CD8-positive, alpha-beta memory T cell (primary cell): ENCODE data around the gene PSMD8. TPM values are rescaled to one million over a fixed set of nuclear protein-coding genes. Genes with fewer than 3 reads are reported as not detected.

Experiments used
- CTCF ChIA-PET: fragments of 350-600 bp; sonication (Branson Sonifier 250); formaldehyde crosslinking; loops from one replicate; lab custom pipeline; 2021; ENCODE audit warnings: antibody characterized with exemption; lab: Charles Lee
- POLR2A ChIA-PET: fragments of 350-600 bp; sonication (Branson Sonifier 250); formaldehyde crosslinking; loops from one replicate; lab custom pipeline; 2021; ENCODE audit warnings: antibody characterized with exemption; lab: Charles Lee
- DNase-seq, 5 donors: peaks; one replicate each; pipeline versions ENCODE4 v3.0.0 to v3.0.0-alpha.2; 2020 to 2022; ENCODE audit warnings: mixed read lengths in 1 of 5
- H3K27ac ChIP-seq: one replicate; pipeline ENCODE4 v1.7.0; 2013; ENCODE audit warnings: low read depth, mild to moderate bottlenecking, low read length, moderate library complexity
- H3K27me3 ChIP-seq: 2 replicates; pipeline ENCODE4 v1.7.0; 2013; ENCODE audit warnings: low read length, mild to moderate bottlenecking; ENCODE audit not compliant: insufficient read depth, poor library complexity, severe bottlenecking
- H3K36me3 ChIP-seq: 2 replicates; pipeline ENCODE4 v1.7.0; 2013; ENCODE audit warnings: mild to moderate bottlenecking, low read length, moderate library complexity; ENCODE audit not compliant: insufficient read depth
- H3K4me1 ChIP-seq: 2 replicates; pipeline ENCODE4 v1.7.0; 2013; ENCODE audit warnings: mild to moderate bottlenecking, low read length, moderate library complexity; ENCODE audit not compliant: insufficient read depth
- H3K4me3 ChIP-seq: 2 replicates; pipeline ENCODE4 v1.7.0; 2013; ENCODE audit warnings: mild to moderate bottlenecking, low read length
- H3K9me3 ChIP-seq: 2 replicates; pipeline ENCODE4 v1.7.0; 2013; ENCODE audit warnings: mild to moderate bottlenecking, low read length
- H3K27ac Mint-ChIP-seq, 8 donors: one replicate each; pipeline ENCODE4 v1.8.0; 2020 to 2021; ENCODE audit warnings: mixed read lengths in 8 of 8, mild to moderate bottlenecking in 6 of 8, inconsistent platforms in 3 of 8, moderate library complexity in 3 of 8
- H3K27me3 Mint-ChIP-seq, 2 donors: one replicate each; pipeline ENCODE4 v1.8.0; 2020 to 2021; ENCODE audit warnings: mixed read lengths in 2 of 2, mild to moderate bottlenecking in 1 of 2, moderate library complexity in 1 of 2
- H3K36me3 Mint-ChIP-seq, 3 donors: one replicate each; pipeline ENCODE4 v1.8.0; 2020 to 2021; ENCODE audit warnings: mixed read lengths in 3 of 3, inconsistent platforms in 1 of 3, mild to moderate bottlenecking in 1 of 3
- H3K4me1 Mint-ChIP-seq, 3 donors: one replicate each; pipeline ENCODE4 v1.8.0; 2020 to 2021; ENCODE audit warnings: mixed read lengths in 3 of 3, inconsistent platforms in 1 of 3, mild to moderate bottlenecking in 1 of 3
- H3K4me3 Mint-ChIP-seq, 7 donors: one replicate each; pipeline ENCODE4 v1.8.0; 2020 to 2021; ENCODE audit warnings: mixed read lengths in 7 of 7, mild to moderate bottlenecking in 6 of 7, moderate library complexity in 4 of 7, inconsistent platforms in 2 of 7
- H3K9me3 Mint-ChIP-seq, 5 donors: one replicate each; pipeline ENCODE4 v1.8.0; 2020 to 2022; ENCODE audit warnings: mixed read lengths in 5 of 5, mild to moderate bottlenecking in 3 of 5, moderate library complexity in 2 of 5, inconsistent platforms in 1 of 5
- polyA plus RNA-seq: library from polyadenylated mRNA; unstranded; fragments of 300-500 nt; fragmentation: Illumina TruSeq; gene quantifications from one replicate; pipeline ENCODE4 v1.2.3, GENCODE V29; 2021
- total RNA-seq, 2 experiments: library from RNA; stranded (reverse); gene quantifications; one replicate each; pipeline ENCODE4 v1.2.3, GENCODE V29; 2021

Gene PSMD8
- total and polyA plus RNA-seq, 3 experiments from 2014 or later = 180 to 267 (median 256) TPM

- Mint-ChIP-seq H3K4me1 (peaks cover 3 to 8% (median 4%) of the 10 kb centered on the region in 3 donors), H3K4me3 (no peak overlapping the region), H3K27me3 (peaks cover 5 to 7% of the 10 kb centered on the region in 2 donors), H3K9me3 (no peaks in the 10 kb centered on the region), H3K36me3 (no peaks in the 10 kb centered on the region), H3K27ac (peak overlapping the region in 1 of 8 donors; percentile 65)
- H3K27me3 ChIP-seq = no peaks in the 10 kb centered on the region
- no peaks in the 10 kb centered on the region for H3K9me3 ChIP-seq
- H3K4me3 ChIP-seq = no peak overlapping the region
- H3K27ac ChIP-seq = no peak overlapping the region
- no peaks in the 10 kb centered on the region for H3K4me1 ChIP-seq
- no peak for DNase-seq
- H3K36me3 ChIP-seq = no peaks in the 10 kb centered on the region
- ChIA-PET CTCF (no interaction called here), POLR2A (no interaction called here)
These were observed 18.3 kb upstream of the PSMD8 start for GRCh38 chr19:38355728-38356725.

DNA sequence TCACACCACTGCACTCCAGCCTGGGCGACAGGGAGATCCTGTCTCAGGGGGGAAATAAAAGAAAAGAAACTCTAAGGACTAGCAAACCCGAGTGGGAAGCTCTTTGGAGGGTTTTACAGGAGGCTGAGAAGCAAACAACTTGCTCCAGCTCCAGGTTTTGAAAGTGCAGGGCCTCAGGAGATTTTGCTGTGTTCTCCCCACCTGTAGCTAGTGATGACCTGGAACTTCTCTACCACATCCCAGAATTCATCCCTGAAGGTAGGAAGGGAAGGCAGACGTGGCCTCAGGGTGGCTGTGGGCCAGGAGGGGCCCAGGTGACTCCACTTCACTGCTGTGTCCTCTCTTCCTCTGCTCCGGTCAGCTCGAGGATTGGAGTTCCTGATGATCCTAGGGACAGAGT lies 16.3 kb upstream of the PSMD8 start:
- Mint-ChIP-seq H3K4me3 (no peak overlapping the region), H3K27me3 (peaks cover 3 to 10% of the 10 kb centered on the region in 2 donors), H3K36me3 (no peaks in the 10 kb centered on the region), H3K4me1 (peaks cover 8 to 19% (median 13%) of the 10 kb centered on the region in 3 donors), H3K27ac (peak overlapping the region in 1 of 8 donors; percentile 40), H3K9me3 (no peaks in the 10 kb centered on the region)
- no peak overlapping the region for H3K4me3 ChIP-seq
- no peak for DNase-seq
- ChIA-PET POLR2A (no interaction called here), CTCF (no interaction called here)
- H3K36me3 ChIP-seq = no peaks in the 10 kb centered on the region
- no peaks in the 10 kb centered on the region for H3K27me3 ChIP-seq
- H3K27ac ChIP-seq = no peak overlapping the region
- peaks cover 11% of the 10 kb centered on the region for H3K4me1 ChIP-seq
- no peaks in the 10 kb centered on the region for H3K9me3 ChIP-seq

GRCh38 chr19:38359242-38360021 lies 14.9 kb upstream of the PSMD8 start:
- H3K4me1 Mint-ChIP-seq = peaks cover 8 to 22% (median 13%) of the 10 kb centered on the region in 3 donors
- peak overlapping the region in 3 of 7 donors; percentile 43 to 71 (median 43) for H3K4me3 Mint-ChIP-seq
- no peaks in the 10 kb centered on the region for H3K27me3 ChIP-seq
- H3K27me3 Mint-ChIP-seq = peaks cover 0 to 10% of the 10 kb centered on the region in 2 donors
- no peak overlapping the region for H3K4me3 ChIP-seq
- peaks cover 12% of the 10 kb centered on the region for H3K4me1 ChIP-seq
- H3K27ac Mint-ChIP-seq = peak overlapping the region in 1 of 8 donors; percentile 82
- H3K27ac ChIP-seq = no peak overlapping the region
- H3K9me3 Mint-ChIP-seq = no peaks in the 10 kb centered on the region
- no peak for DNase-seq
- ChIA-PET POLR2A (no interaction called here), CTCF (interaction anchor here (1.6 kb wide), 1 partner anchor 15 kb away, joined by 4 read pairs; the partner anchor contains the start of gene PSMD8)
- H3K36me3 Mint-ChIP-seq = no peaks in the 10 kb centered on the region
- H3K9me3 ChIP-seq = no peaks in the 10 kb centered on the region
- H3K36me3 ChIP-seq = no peaks in the 10 kb centered on the region

DNA sequence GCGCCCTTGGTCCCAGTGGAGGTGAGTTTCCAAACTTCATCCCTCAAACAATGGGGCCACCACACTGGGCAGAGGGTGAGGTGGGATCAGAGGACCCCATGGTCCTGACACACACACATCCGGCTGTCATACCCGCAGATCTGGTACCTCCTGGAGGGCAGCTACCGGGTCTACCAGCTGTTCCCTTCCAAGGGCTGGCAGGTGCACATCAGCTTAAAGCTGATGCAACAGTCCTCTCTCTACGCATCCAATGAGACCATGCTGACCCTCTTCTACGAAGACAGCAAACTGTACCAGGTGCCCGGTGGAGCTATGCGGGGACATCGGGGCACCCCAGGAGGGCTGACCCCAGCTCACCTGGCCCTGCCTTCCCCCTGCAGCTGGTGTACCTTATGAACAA lies 14.0 kb upstream of the PSMD8 start:
- no peaks in the 10 kb centered on the region for H3K36me3 ChIP-seq
- DNase-seq = no peak
- CTCF ChIA-PET = interaction anchor here (0.7 to 2.0 kb wide), 4 partner anchors 14 to 54 kb away, joined by 3 to 7 read pairs (median 4); partner anchors contain the start of genes CATSPERG, FAM98C and PSMD8
- no peak overlapping the region for H3K4me3 ChIP-seq
- Mint-ChIP-seq H3K9me3 (no peaks in the 10 kb centered on the region), H3K4me1 (peaks cover 8 to 22% (median 13%) of the 10 kb centered on the region in 3 donors), H3K27ac (no peak overlapping the region), H3K27me3 (peaks cover 0 to 10% of the 10 kb centered on the region in 2 donors), H3K36me3 (no peaks in the 10 kb centered on the region), H3K4me3 (peak overlapping the region; percentile 38 to 87 (median 82))
- H3K27me3 ChIP-seq = no peaks in the 10 kb centered on the region
- H3K9me3 ChIP-seq = no peaks in the 10 kb centered on the region
- peaks cover 12% of the 10 kb centered on the region for H3K4me1 ChIP-seq
- POLR2A ChIA-PET = interaction anchor here (1.0 kb wide), 1 partner anchor 24 kb away, joined by 4 read pairs; the partner anchor contains the start of gene CATSPERG
- no peak overlapping the region for H3K27ac ChIP-seq

DNA sequence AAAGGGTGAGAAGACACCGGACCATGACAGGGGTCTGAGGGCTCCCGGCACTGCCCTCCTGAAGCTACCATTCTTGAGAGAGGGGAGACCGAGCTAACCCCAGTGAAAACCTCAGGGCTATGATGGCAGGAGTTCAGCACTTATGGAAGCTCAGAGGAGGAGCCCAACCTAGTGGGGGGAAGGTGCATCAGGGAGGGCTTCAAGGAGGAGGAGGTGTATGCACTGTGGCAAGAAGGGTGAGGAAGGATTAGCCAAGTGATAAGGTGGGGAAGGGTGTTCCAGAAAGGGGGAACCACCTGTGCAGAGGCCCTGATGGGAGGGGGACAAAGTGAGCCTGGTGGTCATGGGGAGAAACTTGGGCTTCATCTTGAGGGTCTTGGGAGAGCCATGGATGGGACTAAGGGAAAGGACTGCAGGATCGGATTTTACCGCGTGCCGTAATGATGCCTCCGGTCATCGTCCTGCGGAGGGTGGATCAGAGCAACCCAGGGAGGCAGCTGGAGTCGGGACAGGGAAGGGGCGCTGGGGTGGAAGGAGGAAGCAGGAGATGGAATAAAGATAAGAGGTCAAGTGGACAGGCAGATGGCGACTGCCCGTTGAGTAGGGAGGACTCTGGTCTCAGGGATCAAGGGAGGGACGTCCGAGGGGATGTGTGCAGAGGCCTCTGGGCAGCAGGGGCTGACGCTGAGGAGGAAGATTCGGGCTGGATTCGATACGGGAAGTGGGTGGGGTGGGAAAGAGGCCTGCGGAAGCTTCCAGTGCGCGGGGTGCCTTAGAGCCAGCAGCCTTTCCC lies 13.3 kb upstream of the PSMD8 start:
- no peaks in the 10 kb centered on the region for H3K9me3 ChIP-seq
- H3K27ac Mint-ChIP-seq = peak overlapping the region in 5 of 8 donors; percentile 5 to 54 (median 28)
- H3K27me3 Mint-ChIP-seq = peaks cover 0 to 9% of the 10 kb centered on the region in 2 donors
- peaks cover 12% of the 10 kb centered on the region for H3K4me1 ChIP-seq
- H3K27ac ChIP-seq = no peak overlapping the region
- H3K27me3 ChIP-seq = no peaks in the 10 kb centered on the region
- H3K4me3 ChIP-seq = peak overlapping the region; percentile 39
- DNase-seq = no peak
- ChIA-PET CTCF (interaction anchor here (0.7 to 2.0 kb wide), 3 partner anchors 26 to 55 kb away, joined by 3 to 7 read pairs (median 5); partner anchors contain the start of genes CATSPERG and FAM98C), POLR2A (interaction anchor here (1.0 kb wide), 2 partner anchors 25 to 27 kb away, joined by 3 to 4 read pairs; partner anchors contain the start of genes CATSPERG and GGN)
- peak overlapping the region; percentile 69 to 93 (median 84) for H3K4me3 Mint-ChIP-seq
- no peaks in the 10 kb centered on the region for H3K36me3 Mint-ChIP-seq
- no peaks in the 10 kb centered on the region for H3K36me3 ChIP-seq
- H3K4me1 Mint-ChIP-seq = peaks cover 8 to 22% (median 13%) of the 10 kb centered on the region in 3 donors
- H3K9me3 Mint-ChIP-seq = no peaks in the 10 kb centered on the region

GRCh38 chr19:38361633-38362075 lies 12.7 kb upstream of the PSMD8 start:
- Mint-ChIP-seq H3K36me3 (no peaks in the 10 kb centered on the region), H3K27ac (peak overlapping the region in 1 of 8 donors; percentile 52), H3K27me3 (peaks cover 3 to 7% of the 10 kb centered on the region in 2 donors), H3K4me1 (peaks cover 8 to 22% (median 13%) of the 10 kb centered on the region in 3 donors), H3K4me3 (peak overlapping the region; percentile 69 to 93 (median 84)), H3K9me3 (no peaks in the 10 kb centered on the region)
- Histone ChIP-seq H3K27me3 (no peaks in the 10 kb centered on the region), H3K4me3 (peak overlapping the region; percentile 66), H3K36me3 (no peaks in the 10 kb centered on the region), H3K9me3 (no peaks in the 10 kb centered on the region), H3K4me1 (peaks cover 12% of the 10 kb centered on the region), H3K27ac (no peak overlapping the region)
- DNase-seq = peak; percentile 37 to 72 (median 48)
- CTCF ChIA-PET = interaction anchor here (1.6 to 2.0 kb wide), 2 partner anchors 26 to 41 kb away, joined by 5 to 7 read pairs; partner anchors contain the start of genes CATSPERG and FAM98C
- POLR2A ChIA-PET = interaction anchor here (1.0 to 2.3 kb wide), 3 partner anchors 12 to 34 kb away, joined by 3 to 11 read pairs (median 9); partner anchors contain the start of genes GGN and PSMD8
